ENCODE results near the gene OR51E1. TPM values are rescaled to one million over a fixed set of nuclear protein-coding genes. Genes with fewer than 3 reads are reported as not detected.

The OR51E1 gene
- total and polyA plus RNA-seq, 5 donors: 0.22 to 0.63 (median 0.25) TPM

DNA sequence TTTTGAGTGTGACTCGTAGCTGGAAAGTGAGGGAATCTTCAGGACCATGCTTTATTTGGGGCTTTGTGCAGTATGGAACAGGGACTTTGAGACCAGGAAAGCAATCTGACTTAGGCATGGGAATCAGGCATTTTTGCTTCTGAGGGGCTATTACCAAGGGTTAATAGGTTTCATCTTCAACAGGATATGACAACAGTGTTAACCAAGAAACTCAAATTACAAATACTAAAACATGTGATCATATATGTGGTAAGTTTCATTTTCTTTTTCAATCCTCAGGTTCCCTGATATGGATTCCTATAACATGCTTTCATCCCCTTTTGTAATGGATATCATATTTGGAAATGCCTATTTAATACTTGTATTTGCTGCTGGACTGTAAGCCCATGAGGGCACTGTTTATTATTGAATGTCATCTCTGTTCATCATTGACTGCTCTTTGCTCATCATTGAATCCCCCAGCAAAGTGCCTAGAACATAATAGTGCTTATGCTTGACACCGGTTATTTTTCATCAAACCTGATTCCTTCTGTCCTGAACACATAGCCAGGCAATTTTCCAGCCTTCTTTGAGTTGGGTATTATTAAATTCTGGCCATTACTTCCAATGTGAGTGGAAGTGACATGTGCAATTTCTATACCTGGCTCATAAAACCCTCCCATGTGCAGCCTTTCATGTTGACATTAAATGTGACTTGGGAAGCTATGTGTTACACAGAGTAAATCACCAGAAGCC is 11.0 kb downstream of the OR51E1 start:
- H3K9me3 ChIP-seq (ENCODE audit: control insufficient read depth, low read length): no peaks in the 10 kb centered on the region
- 79% methylated on average over 2 of the region's 2 CpGs for WGBS
- H3K4me1 ChIP-seq (ENCODE audit: control insufficient read depth, insufficient read depth, low read length): no peaks in the 10 kb centered on the region
- H3K4me3 ChIP-seq (ENCODE audit: low read length): no peak overlapping the region
- intact Hi-C loops (cut with DNase I): no loop called here
- H3K27ac ChIP-seq (ENCODE audit: low read length): no peak overlapping the region
- DNase-seq (no peak), ATAC-seq (no peak)
- H3K27me3 ChIP-seq (ENCODE audit: control insufficient read depth, insufficient read depth): no peaks in the 10 kb centered on the region

DNA sequence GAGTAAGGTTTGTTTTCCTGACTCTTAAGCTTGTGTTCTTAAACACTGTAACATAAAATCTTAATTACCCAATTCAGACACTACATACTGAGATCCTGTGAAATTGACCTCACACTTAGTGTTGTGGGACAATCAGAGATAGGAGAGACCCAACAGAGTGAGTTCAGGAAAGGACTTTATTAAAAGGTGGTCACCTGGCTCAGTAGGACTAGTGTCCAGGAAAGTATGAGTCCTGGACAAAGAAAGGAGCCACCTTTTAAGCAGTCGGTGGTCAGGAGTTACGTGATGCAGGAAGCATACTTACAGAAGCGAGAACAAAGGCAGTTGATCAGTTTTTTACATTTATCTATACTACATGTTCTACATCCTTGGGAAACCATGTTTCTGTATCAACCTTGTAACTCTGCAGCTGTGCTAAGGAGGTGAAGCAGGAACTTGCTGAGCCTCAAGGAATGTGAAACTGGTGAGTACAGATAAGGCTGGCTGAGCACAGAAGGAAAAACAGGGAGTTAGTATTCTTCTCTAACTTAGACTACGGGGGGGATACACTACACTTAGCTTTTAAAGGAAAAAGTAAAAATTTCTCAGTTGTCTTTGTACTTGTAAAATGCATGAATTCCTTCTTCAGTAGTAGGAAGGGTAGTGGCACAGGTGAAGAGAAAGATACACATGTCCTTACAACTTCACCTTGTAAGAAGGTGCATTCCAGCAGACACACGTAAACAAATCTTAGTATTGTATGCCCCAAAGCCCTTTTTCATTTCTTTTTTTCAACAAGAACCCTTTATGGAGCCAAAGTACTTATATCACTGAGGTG is 15.1 kb downstream of the OR51E1 start:
- 51% methylated on average over 5 of the region's 5 CpGs for WGBS

DNA sequence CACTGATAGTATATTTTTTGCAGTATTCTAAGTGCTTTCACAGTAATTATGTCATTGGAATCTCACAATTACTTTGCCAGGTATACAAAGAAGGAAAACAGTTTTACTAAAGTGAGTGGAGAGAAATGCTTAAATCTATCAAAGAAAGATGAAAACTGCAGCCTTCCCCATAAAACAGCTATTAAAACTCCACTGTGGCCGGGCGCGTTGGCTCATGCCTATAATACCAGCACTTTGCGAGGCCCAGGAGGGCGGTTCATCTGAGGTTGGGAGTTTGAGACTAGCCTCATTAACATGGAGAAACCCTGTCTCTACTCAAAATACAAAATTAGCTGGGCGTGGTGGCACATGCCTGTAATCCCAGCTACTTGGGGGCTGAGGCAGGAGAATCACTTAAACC is 19.1 kb downstream of the OR51E1 start:
- H3K27ac ChIP-seq (ENCODE audit: low read length): no peak overlapping the region
- intact Hi-C loops (cut with DNase I): no loop called here
- WGBS: 92% methylated on average over 6 of the region's 6 CpGs
- H3K27me3 ChIP-seq (ENCODE audit: control insufficient read depth, insufficient read depth): no peaks in the 10 kb centered on the region
- no peak for ATAC-seq
- no peak overlapping the region for H3K4me3 ChIP-seq (ENCODE audit: low read length)
- H3K9me3 ChIP-seq (ENCODE audit: control insufficient read depth, low read length): no peaks in the 10 kb centered on the region
- DNase-seq: no peak
- no peaks in the 10 kb centered on the region for H3K4me1 ChIP-seq (ENCODE audit: control insufficient read depth, insufficient read depth, low read length)

More for the DNA sequence above, 15.1 kb downstream of the OR51E1 start:
- no peak overlapping the region for H3K27ac ChIP-seq (ENCODE audit: low read length)
- no peak overlapping the region for H3K4me3 ChIP-seq (ENCODE audit: low read length)
- no peaks in the 10 kb centered on the region for H3K4me1 ChIP-seq (ENCODE audit: control insufficient read depth, insufficient read depth, low read length)
- intact Hi-C loops (cut with DNase I): no loop called here
- ATAC-seq: no peak
- DNase-seq: no peak
- H3K9me3 ChIP-seq (ENCODE audit: control insufficient read depth, low read length): no peaks in the 10 kb centered on the region
- H3K27me3 ChIP-seq (ENCODE audit: control insufficient read depth, insufficient read depth): no peaks in the 10 kb centered on the region

DNA sequence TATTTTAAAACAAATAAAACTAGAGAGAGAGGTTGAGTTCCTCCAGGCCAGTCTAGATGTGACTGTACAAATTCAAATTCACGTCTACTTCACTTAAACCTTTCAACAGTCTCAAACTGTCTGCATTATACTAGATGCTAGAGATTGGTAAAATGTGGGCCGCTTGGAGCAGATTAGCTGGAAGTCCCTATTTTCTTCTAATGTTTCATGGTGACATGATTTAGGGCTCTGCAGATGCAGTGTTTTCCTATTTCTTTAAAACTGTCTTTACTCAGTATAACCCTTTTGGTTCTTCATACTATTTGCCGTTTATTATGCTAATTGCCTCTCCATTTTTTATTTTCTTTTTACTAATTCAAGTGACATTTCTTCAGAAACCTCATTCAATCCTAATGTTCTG is 20.4 kb downstream of the OR51E1 start:
- intact Hi-C loops (cut with DNase I): no loop called here
- no peak overlapping the region for H3K4me3 ChIP-seq (ENCODE audit: low read length)
- H3K27ac ChIP-seq (ENCODE audit: low read length): no peak overlapping the region
- no peaks in the 10 kb centered on the region for H3K4me1 ChIP-seq (ENCODE audit: control insufficient read depth, insufficient read depth, low read length)
- H3K27me3 ChIP-seq (ENCODE audit: control insufficient read depth, insufficient read depth): no peaks in the 10 kb centered on the region
- ATAC-seq: no peak
- H3K9me3 ChIP-seq (ENCODE audit: control insufficient read depth, low read length): no peaks in the 10 kb centered on the region
- DNase-seq: no peak
- WGBS: 78% methylated on average over 3 of the region's 3 CpGs

DNA sequence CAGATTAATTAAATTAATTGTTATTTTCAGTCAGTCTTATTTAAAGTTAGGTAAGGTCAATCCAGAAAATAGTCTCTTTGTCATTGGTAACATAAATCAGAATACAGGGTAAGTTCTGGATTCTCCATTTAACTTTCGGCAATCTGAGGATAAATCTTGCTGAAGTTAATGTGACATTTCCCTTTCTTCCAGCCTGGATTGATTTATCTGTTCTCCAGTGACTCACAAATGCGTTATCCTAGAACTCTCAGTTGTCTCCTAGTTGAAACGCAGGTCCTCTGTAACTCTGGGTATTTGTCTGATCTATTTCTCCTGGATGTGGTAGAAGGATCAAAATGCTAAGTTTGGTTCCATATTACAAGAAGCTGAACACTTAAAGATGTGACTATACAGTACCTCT is 21.0 kb downstream of the OR51E1 start:
- intact Hi-C loops (cut with DNase I): no loop called here

DNA sequence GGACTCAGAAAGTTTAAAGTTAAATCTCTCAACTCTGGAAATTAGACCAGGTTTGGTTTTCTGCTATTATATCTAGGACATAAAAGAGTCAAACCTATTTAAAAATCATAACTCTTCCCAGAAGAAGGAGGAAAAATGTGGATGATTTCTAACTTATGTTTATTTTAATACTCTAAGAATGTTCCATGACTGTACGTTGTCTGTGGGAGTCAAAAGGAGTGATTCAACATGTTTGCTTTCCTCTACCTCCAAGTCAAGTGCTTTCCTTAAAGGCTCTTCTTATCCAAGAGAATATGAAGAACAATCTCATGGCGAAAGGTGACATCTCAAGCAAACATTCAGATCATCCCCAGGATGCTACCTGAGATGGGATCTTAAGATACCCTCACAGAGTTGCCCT is 21.6 kb downstream of the OR51E1 start:
- Histone ChIP-seq H3K4me1 (ENCODE audit: control insufficient read depth, insufficient read depth, low read length) (no peaks in the 10 kb centered on the region), H3K9me3 (ENCODE audit: control insufficient read depth, low read length) (no peaks in the 10 kb centered on the region), H3K27ac (ENCODE audit: low read length) (no peak overlapping the region), H3K27me3 (ENCODE audit: control insufficient read depth, insufficient read depth) (no peaks in the 10 kb centered on the region), H3K4me3 (ENCODE audit: low read length) (no peak overlapping the region)
- WGBS: 73% methylated on average over 2 of the region's 2 CpGs
- intact Hi-C loops (cut with DNase I): no loop called here
- DNase-seq: no peak
- ATAC-seq: no peak

More for the DNA sequence above, 21.0 kb downstream of the OR51E1 start:
- Histone ChIP-seq H3K27ac (ENCODE audit: low read length) (no peak overlapping the region), H3K9me3 (ENCODE audit: control insufficient read depth, low read length) (no peaks in the 10 kb centered on the region), H3K27me3 (ENCODE audit: control insufficient read depth, insufficient read depth) (no peaks in the 10 kb centered on the region), H3K4me1 (ENCODE audit: control insufficient read depth, insufficient read depth, low read length) (no peaks in the 10 kb centered on the region), H3K4me3 (ENCODE audit: low read length) (no peak overlapping the region)
- DNase-seq (no peak), ATAC-seq (no peak)
- 81% methylated on average over 3 of the region's 3 CpGs for WGBS

DNA sequence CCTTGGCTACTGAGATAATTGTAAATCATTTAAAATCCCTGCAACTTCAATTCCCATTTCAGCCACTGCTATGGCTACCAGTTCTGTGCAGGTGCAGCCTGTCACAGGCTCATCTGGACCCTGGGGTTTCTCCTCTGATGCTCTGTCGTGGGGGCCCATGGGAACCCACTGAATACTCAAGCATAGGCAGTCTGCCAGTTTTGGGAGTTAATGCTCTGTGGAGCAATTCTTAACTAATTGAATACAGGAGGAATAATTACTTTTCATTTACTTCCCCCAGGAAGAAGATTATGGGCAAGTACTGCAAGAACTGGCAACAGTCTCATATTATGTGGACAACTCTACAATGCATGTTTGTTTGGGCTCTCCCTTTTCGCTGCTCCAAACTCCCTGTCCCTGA is 28.0 kb downstream of the OR51E1 start:
- Histone ChIP-seq H3K4me3 (ENCODE audit: low read length) (no peak overlapping the region), H3K9me3 (ENCODE audit: control insufficient read depth, low read length) (no peaks in the 10 kb centered on the region), H3K4me1 (ENCODE audit: control insufficient read depth, insufficient read depth, low read length) (no peaks in the 10 kb centered on the region), H3K27ac (ENCODE audit: low read length) (no peak overlapping the region), H3K27me3 (ENCODE audit: control insufficient read depth, insufficient read depth) (no peaks in the 10 kb centered on the region)
- 65% methylated on average over 2 of the region's 2 CpGs for WGBS
- no peak for ATAC-seq
- no peak for DNase-seq
- intact Hi-C loops (cut with DNase I): no loop called here

DNA sequence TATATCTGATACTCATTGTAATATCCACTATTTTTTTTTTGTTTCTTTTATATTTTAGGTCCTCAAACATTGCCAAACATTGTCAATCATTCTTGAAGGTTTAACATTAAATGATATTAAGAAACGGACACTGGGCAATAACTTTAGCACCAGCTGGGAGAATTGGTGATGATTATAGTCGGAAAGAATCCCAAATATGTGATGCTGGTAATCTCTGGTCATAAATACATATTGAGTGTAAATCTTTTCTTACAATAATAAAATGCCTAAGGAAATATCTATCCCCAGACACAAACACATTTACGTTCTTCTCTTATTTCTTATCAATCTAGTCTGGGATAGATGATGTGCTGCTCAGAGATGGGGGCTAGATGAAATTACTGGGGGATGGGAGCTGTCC is 28.7 kb downstream of the OR51E1 start:
- H3K4me1 ChIP-seq (ENCODE audit: control insufficient read depth, insufficient read depth, low read length): no peaks in the 10 kb centered on the region
- ATAC-seq (no peak), DNase-seq (no peak)
- H3K9me3 ChIP-seq (ENCODE audit: control insufficient read depth, low read length): no peaks in the 10 kb centered on the region
- no peaks in the 10 kb centered on the region for H3K27me3 ChIP-seq (ENCODE audit: control insufficient read depth, insufficient read depth)
- no peak overlapping the region for H3K4me3 ChIP-seq (ENCODE audit: low read length)
- WGBS: 37% methylated on average over 3 of the region's 3 CpGs
- no peak overlapping the region for H3K27ac ChIP-seq (ENCODE audit: low read length)
- intact Hi-C loops (cut with DNase I): no loop called here

DNA sequence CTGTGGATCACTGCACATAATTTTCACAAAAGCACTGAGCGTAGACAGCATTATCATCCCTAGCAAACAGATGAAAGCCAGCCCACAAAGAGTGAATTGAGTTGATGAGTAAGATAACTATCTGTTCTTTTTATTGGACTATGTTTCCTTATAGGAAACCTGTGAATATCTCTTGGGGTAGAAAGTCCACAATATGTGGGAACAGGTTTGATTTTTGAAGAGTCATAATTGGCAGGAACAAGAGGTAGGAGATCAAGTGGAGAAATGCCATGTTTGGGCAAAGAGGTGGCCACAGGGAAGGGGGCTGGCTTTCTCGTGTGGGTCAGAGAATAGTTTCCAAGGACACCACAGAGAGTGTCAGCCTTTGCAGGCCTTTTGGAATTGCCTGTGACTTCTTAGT is 30.0 kb downstream of the OR51E1 start:
- H3K4me1 ChIP-seq (ENCODE audit: control insufficient read depth, insufficient read depth, low read length): no peaks in the 10 kb centered on the region
- ATAC-seq (no peak), DNase-seq (no peak)
- H3K27ac ChIP-seq (ENCODE audit: low read length): no peak overlapping the region
- no peaks in the 10 kb centered on the region for H3K27me3 ChIP-seq (ENCODE audit: control insufficient read depth, insufficient read depth)
- 65% methylated on average over 2 of the region's 2 CpGs for WGBS
- intact Hi-C loops (cut with DNase I): no loop called here
- no peaks in the 10 kb centered on the region for H3K9me3 ChIP-seq (ENCODE audit: control insufficient read depth, low read length)
- H3K4me3 ChIP-seq (ENCODE audit: low read length): no peak overlapping the region

DNA sequence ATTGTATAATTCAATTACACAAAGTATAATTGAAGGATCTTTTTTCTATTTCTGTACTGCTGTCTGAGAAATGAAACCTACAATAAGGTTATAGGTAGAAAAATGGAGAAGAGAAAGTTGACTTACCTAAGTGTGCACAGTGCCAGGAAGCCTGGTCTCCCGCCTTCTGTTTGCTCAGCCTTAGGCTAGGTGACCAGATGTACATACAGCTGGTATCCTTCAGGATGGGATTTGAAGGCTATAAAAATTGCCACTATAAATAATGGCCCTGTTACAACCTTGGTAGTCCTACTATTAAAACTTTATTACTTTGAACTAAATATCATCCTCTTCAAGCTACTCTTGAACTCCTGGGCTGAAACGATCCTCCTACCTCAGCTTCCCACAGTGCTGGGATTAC is 34.2 kb downstream of the OR51E1 start:
- intact Hi-C loops (cut with DNase I): no loop called here
- H3K27me3 ChIP-seq (ENCODE audit: control insufficient read depth, insufficient read depth): no peaks in the 10 kb centered on the region
- ATAC-seq (no peak), DNase-seq (no peak)
- no peaks in the 10 kb centered on the region for H3K4me1 ChIP-seq (ENCODE audit: control insufficient read depth, insufficient read depth, low read length)
- 87% methylated on average over 2 of the region's 2 CpGs for WGBS
- no peak overlapping the region for H3K4me3 ChIP-seq (ENCODE audit: low read length)
- H3K9me3 ChIP-seq (ENCODE audit: control insufficient read depth, low read length): no peaks in the 10 kb centered on the region
- no peak overlapping the region for H3K27ac ChIP-seq (ENCODE audit: low read length)

DNA sequence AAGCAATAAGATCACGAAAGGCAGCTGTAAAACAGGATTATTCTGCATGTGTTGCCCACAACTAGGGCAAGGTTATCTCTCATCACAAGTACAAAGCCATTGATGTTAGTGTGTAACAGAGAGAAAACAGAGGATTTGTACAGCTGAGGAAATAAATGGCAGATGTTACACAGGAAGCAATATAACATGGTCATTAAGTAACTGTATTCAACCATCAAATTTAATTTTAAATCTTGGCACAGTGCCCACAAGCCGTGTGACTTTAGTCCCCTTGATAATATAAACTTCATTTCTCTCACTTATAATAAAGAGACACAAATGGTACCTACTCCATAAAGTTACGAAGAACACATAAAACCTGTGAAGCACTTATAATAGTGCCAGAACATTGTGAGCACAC is 36.6 kb downstream of the OR51E1 start:
- Histone ChIP-seq H3K27me3 (ENCODE audit: control insufficient read depth, insufficient read depth) (no peaks in the 10 kb centered on the region), H3K4me1 (ENCODE audit: control insufficient read depth, insufficient read depth, low read length) (no peaks in the 10 kb centered on the region), H3K27ac (ENCODE audit: low read length) (no peak overlapping the region), H3K9me3 (ENCODE audit: control insufficient read depth, low read length) (no peaks in the 10 kb centered on the region), H3K4me3 (ENCODE audit: low read length) (no peak overlapping the region)
- WGBS: 45% methylated on average over 3 of the region's 3 CpGs
- ATAC-seq (no peak), DNase-seq (no peak)
- intact Hi-C loops (cut with DNase I): no loop called here

Data from right cardiac atrium (tissue), 5 donors.